ENCODE measurements around the gene SETD3. TPM values are rescaled to one million over a fixed set of nuclear protein-coding genes. Genes with fewer than 3 reads are reported as not detected.

SETD3 gene
- polyA plus RNA-seq, 4 donors = 64.1 to 73.6 (median 67.3) TPM

DNA sequence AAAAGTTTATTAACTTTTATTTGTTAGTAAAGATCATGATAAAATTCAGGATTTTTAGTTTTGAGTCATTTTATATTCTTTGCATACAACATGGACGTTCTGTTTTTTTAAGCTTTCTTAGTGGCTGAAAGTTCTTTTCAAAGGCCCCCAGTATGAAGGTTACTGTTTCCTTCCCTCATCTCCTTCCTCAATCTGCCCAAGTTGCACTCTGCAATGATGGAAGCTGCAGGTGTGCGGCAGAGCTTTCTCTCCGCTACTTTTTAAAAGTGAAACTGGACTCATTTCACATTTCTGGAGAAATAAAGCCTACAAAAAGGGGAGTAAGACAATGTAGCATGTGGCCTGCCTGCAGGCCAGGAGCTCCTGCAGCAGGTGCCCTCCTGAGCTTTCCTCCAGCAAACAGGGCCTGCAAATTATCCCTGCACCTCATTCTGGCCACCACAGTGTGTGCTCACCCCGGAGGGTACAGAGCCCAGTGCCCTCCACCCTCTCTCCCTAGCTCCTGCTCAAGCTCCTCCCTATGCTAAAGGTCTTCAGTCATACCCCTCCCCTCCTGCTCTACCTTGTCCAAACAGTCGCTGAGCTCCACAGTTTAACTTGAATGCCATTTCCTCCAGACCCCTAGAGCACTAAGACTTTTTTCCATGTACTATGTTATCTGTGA is 78.9 kb downstream of the SETD3 start:
- no peak for DNase-seq (ENCODE audit: low read depth in 4 of 4, low spot score in 3 of 4)

GRCh38 chr14:99401211-99401610 is 79.4 kb downstream of the SETD3 start:
- no peak for DNase-seq (ENCODE audit: low read depth in 4 of 4, low spot score in 3 of 4)

- DNase-seq (ENCODE audit: low read depth in 4 of 4, low spot score in 3 of 4) = no peak
These were observed 83.0 kb downstream of the SETD3 start for GRCh38 chr14:99397698-99398097.

GRCh38 chr14:99395909-99396530 is 84.6 kb downstream of the SETD3 start:
- DNase-seq (ENCODE audit: low read depth in 4 of 4, low spot score in 3 of 4) = no peak

DNA sequence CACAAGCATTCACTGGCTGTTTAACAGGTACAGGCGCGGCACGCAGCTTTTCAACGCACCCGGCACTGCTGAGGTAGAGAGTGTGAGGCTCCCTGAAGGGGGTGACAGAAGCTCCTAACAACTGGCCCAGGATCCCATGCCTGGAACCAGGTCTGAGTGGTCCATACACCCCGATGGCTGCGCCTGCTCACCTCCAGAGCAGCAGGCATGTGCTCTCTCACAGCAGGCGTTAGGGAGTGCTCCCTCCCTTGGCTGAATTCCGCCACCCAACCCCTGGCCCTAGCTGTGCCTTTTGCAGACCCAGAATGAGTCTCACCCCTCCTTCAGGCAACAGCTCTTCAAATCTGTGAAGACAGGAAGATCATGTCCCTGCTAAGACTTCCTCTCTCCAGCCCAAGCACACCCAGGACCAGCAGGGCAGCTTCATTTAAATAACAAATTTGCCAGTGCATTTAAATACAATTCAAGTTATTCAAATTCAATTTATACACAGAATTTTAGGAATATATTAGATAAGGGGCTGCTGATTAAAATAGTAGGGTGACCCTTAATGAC is 86.0 kb downstream of the SETD3 start:
- DNase-seq (ENCODE audit: low read depth in 4 of 4, low spot score in 3 of 4) = no peak

DNA sequence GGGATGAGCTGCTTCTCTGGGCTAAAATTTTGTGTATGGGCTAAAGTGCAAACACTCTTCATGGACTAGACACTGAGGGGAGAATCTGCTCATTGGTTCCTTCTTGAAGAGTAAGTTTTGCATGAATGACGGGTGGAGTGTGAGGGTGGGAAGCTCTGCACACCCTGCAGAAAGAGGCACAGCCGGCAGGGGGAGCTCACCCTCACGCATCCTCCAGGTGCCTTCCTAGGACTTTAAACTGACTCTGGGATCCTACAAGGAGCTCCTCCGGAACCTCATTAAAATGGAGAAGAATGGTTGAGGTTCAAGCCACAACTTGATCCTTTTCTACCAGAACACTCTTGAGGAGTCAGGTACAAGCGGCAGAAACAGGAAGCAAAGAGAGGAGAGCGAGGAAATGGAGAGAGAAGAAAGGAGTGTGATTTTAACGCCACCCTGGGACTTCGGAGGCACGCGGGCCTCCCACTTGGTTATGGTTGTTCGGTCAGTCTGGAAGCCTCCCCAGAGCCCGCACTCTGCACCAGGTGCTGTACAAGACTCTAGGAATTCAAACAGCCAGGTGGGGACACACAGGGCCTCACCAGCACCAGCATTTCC is 87.5 kb downstream of the SETD3 start:
- no peak for DNase-seq (ENCODE audit: low read depth in 4 of 4, low spot score in 3 of 4)

DNA sequence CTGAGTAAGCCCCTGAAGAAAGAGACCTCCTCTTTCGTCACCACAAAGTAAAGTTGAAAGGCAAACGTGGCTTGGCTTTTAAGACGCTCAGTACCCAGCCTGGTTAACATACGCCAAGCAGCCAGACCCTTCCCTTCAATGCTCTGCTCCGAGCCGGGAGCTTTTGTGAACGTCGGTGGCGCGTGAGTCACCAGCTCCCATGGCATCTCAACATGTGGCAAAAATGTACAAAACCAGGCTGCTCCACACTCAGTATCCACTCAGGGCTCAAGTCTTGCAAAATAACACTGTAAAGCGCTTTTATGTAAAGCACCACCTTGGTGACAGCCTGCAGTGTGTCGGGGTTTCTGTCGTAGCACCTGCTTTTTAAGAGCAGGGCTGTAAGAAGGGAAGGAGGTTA is 89.0 kb downstream of the SETD3 start:
- DNase-seq (ENCODE audit: low read depth in 4 of 4, low spot score in 3 of 4) = no peak

DNA sequence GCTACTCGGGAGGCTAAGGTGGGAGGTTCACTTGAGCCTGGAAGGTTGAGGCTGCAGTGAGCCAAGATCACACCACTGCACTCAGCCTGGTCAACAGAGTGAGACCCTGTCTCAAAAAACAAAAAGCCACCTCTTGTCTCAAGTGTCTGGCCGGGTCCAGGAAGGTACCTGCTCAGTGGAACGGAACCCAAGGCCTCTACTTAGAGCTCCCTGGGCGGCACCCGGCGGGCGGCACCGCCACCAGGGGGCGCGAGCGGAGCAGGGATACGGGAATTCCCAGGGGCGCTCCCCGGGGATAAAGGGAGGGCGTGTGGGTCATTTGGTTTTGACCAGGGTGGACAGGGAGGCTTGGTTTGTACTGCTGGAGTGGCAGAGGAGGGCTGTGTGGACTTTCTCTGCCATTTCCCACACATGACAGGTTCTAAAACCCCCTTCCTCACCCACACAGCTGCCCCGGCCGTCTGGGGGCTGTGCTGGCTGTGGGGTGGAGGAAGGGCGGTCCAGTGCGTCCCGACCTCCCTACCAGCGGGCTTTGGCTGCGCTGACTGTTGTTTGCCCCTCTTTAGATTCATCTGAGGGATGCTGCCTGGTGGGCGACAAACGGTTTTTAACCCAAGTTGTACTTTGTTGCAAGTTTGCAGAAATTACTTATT is 91.4 kb downstream of the SETD3 start:
- no peak for DNase-seq (ENCODE audit: low read depth in 4 of 4, low spot score in 3 of 4)

DNA sequence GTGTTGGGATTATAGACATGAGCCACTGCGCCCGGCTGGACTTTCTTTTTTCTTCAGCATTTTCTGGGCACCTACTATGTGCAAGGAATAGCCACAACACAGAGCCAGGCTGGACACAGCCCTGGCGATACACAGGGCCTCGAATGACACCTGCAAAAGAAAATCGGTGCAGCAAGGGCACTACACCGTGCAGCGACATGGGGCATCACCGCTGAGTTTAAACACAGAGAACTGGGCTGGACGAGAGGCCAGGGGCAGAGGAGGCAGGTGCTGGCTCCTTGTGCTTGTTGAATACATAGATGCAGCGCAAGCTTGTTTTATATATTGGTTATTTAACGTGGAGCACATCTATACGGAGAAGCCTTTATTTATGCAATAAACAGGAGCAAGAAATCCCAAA is 92.4 kb downstream of the SETD3 start:
- DNase-seq (ENCODE audit: low read depth in 4 of 4, low spot score in 3 of 4) = no peak

- no peak for DNase-seq (ENCODE audit: low read depth in 4 of 4, low spot score in 3 of 4)
These were observed 92.8 kb downstream of the SETD3 start for GRCh38 chr14:99387880-99388279.

DNA sequence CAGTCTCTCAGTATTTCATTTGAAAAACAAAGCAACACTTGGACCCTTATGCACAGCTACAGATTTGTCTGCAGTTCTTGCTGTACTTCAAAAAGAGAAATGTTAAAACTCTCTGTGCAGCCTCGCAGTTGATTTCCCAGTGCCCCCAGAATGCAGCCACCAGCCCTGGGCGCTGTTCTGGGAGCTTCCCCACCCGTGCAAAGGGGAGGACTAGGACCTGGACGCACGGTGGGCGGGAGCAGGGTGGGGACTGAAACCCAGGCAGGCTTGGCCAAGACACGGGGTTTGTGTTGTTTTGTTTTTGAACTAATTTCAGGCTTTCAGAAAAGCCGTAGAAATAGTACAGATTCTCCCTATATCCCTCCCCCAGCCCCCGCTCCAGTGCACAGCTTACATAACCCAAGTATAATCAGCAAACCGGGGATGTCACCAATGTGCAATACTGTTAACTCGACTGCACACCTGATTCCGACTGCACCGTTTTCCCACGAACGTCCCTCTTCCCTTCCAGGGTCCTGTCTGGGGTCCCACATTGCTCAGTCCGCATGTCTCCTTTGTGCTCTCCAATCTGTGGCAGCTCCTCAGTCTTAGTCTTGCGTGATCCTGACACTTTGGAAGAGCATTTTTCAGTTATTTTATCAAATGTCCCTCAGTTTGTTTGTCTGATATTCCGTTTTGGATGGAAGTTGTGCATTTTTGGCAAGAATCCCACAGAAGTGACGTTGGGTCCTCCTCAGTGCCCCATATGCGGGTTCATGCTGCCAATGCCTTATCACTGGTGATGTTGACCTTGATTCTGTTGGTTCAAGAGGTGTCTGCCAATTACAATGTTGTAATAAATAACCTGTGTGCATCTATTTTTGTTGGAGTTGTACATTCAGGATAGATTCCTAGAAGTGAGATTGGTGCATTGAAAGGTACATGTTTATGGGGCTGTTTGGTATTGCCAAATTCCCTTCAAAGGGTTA is 95.9 kb downstream of the SETD3 start:
- no peak for DNase-seq (ENCODE audit: low read depth in 4 of 4, low spot score in 3 of 4)

- DNase-seq (ENCODE audit: low read depth in 4 of 4, low spot score in 3 of 4) = no peak
These were observed 96.9 kb downstream of the SETD3 start for GRCh38 chr14:99383472-99384449.

- no peak for DNase-seq (ENCODE audit: low read depth in 4 of 4, low spot score in 3 of 4)
These were observed 97.7 kb downstream of the SETD3 start for GRCh38 chr14:99382781-99383471.

GRCh38 chr14:99382071-99382470 is 98.6 kb downstream of the SETD3 start:
- DNase-seq (ENCODE audit: low read depth in 4 of 4, low spot score in 3 of 4) = no peak

DNA sequence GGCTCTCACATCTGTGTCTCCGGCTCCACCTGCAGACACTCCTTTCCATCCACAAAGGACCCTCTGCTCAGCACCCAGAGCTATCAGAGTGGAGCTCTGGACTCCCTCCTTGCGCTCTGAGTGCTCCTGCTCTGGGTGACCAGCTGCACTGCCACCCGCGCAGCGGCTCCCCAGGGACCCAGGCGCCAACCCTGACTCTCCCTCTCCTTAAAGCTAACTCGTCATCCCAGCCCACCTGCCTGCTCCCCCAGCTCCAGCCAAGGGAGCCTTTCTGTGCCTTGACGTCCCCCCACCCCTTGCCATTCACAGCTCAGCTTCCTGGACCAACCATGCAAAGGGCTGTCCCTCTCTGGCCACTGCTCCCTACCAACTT is 99.0 kb downstream of the SETD3 start:
- DNase-seq (ENCODE audit: low read depth in 4 of 4, low spot score in 3 of 4) = no peak

- no peak for DNase-seq (ENCODE audit: low read depth in 4 of 4, low spot score in 3 of 4)
These were observed 99.5 kb downstream of the SETD3 start for GRCh38 chr14:99380991-99381687.

DNA sequence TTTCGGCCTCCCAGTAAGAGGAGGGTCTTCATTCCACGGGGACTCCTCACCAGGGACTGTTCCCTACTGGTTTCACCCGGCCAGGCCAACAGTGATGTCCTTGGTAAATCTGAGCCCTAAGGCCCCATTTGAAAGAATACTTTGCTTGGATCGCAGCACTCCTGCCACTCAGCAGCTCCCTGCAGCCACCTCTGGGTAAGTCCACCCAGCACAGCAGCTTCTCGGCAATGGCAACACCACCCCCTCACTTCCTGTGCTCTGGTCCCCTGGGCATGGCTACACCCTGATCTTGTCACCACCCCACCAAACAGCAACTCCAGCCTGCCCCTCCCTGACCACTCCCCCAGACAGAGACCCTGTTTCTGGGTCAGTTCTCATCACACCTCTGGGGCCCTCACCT is 100.3 kb downstream of the SETD3 start:
- no peak for DNase-seq (ENCODE audit: low read depth in 4 of 4, low spot score in 3 of 4)

DNA sequence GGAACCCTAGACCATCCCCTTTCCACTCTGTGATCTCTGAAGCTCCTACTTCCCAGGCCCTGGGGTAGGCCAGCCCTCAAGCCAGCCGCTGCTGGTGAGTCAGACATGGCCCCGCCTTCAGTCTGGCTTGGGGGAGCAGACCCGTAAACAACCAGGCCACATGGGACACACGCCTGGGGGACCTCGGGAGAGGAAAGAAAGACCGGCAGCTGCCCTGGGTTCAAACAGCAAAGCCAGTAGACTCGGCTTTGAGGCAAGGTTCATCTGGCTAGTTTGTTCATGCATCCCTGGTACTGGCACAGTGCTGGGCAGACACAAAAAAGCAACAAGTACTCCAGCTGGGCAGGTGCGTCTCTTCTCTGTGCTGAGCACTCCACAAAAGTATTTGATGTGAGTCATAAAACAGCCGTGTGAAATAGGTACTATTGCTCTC is 101.9 kb downstream of the SETD3 start:
- no peak for DNase-seq (ENCODE audit: low read depth in 4 of 4, low spot score in 3 of 4)
